Measurements from ENCODE around the gene DCHS1. TPM values are rescaled to one million over a fixed set of nuclear protein-coding genes. Genes with fewer than 3 reads are reported as not detected.

DCHS1 gene
- total RNA-seq, 3 donors from 2014 or later: 7.2 to 18.0 (median 13.8) TPM

DNA sequence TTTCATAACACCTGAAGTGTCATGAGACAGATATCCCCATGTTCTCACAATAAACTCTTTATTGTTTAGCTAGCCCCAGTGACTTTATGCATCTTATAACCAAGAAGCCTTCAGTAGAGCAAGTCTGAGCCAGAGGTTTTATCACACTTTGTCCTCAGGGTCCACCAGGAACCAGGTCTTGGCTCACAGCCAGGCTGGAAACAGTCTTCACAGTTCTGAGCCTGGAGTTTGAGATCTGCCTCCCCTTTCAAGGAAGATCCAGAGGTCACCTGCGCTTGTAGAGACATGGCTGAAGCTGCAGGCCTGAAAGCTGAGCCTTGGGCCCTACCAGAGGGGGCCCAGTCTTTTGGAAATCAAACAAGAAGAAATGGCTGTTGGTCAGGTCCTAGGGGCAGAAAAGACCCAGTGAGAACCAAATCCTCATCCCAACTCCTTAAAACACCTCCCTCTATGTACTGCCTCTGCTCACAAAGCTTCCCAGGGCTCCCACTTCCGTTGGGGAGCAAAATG, 55.7 kb downstream of the DCHS1 start:
- H3K4me3 ChIP-seq: no peak overlapping the region
- no peaks in the 10 kb centered on the region for H3K9me3 ChIP-seq
- no peaks in the 10 kb centered on the region for H3K27me3 ChIP-seq
- H3K27ac ChIP-seq: no peak overlapping the region
- H3K4me1 ChIP-seq: peaks cover 6 to 13% of the 10 kb centered on the region in 2 donors
- DNase-seq (ENCODE audit: low spot score in 2 of 2): no peak
- intact Hi-C loops (cut with DNase I; ENCODE audit: low total_unique reads): no loop called here
- peaks cover 8% of the 10 kb centered on the region for H3K36me3 ChIP-seq
- TF ChIP-seq CTCF (IDR thresholded peaks at IDR 0.05): no peak

DNA sequence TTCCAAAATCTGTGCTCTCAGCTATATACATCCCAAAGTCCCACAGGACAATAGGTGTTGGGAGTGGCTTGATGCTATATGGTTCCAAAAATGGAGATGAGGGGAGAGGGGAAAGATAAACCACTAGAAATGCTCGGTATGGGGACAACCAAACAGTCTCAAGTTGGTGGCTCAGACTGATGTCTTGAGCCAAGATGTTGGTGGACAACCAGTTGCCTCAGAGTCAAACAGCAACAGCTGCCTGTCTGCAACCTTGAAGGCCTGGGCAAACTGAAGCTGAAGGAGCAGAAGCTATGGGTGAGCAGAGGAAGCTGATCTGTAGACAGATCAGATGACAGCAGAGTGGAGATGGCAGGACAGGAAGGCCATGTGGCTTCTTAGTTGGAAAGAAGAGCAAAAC, 56.2 kb downstream of the DCHS1 start:
- H3K4me3 ChIP-seq: no peak overlapping the region
- no peaks in the 10 kb centered on the region for H3K27me3 ChIP-seq
- H3K27ac ChIP-seq: no peak overlapping the region
- H3K4me1 ChIP-seq: peaks cover 6 to 11% of the 10 kb centered on the region in 2 donors
- H3K36me3 ChIP-seq: peaks cover 8% of the 10 kb centered on the region
- H3K9me3 ChIP-seq: no peaks in the 10 kb centered on the region
- DNase-seq (ENCODE audit: low spot score in 2 of 2): no peak
- TF ChIP-seq POLR2A (IDR thresholded peaks at IDR 0.05): no peak
- TF ChIP-seq CTCF (IDR thresholded peaks at IDR 0.05): no peak
- no peak for TF ChIP-seq POLR2AphosphoS5 (IDR thresholded peaks at IDR 0.05)
- intact Hi-C loops (cut with DNase I; ENCODE audit: low total_unique reads): no loop called here

- Histone ChIP-seq H3K4me3 (no peak overlapping the region), H3K27ac (no peak overlapping the region), H3K4me1 (peaks cover 6 to 11% of the 10 kb centered on the region in 2 donors), H3K27me3 (no peaks in the 10 kb centered on the region), H3K9me3 (no peaks in the 10 kb centered on the region), H3K36me3 (peaks cover 8% of the 10 kb centered on the region)
- TF ChIP-seq POLR2A (IDR thresholded peaks at IDR 0.05): no peak
- no peak for TF ChIP-seq CTCF (IDR thresholded peaks at IDR 0.05)
- TF ChIP-seq POLR2AphosphoS5 (IDR thresholded peaks at IDR 0.05): no peak
- intact Hi-C loops (cut with DNase I; ENCODE audit: low total_unique reads): no loop called here
- no peak for DNase-seq (ENCODE audit: low spot score in 2 of 2)
Observed at GRCh38 chr11:6598555-6598954, 57.1 kb downstream of the DCHS1 start.

- no peak for TF ChIP-seq POLR2A (IDR thresholded peaks at IDR 0.05)
- no peak for TF ChIP-seq CTCF (IDR thresholded peaks at IDR 0.05)
- TF ChIP-seq POLR2AphosphoS5 (IDR thresholded peaks at IDR 0.05): no peak
- H3K4me1 ChIP-seq: no peaks in the 10 kb centered on the region
- intact Hi-C loops (cut with DNase I; ENCODE audit: low total_unique reads): no loop called here
- no peaks in the 10 kb centered on the region for H3K9me3 ChIP-seq
- no peak overlapping the region for H3K27ac ChIP-seq
- peaks cover 8% of the 10 kb centered on the region for H3K36me3 ChIP-seq
- no peak overlapping the region for H3K4me3 ChIP-seq
- H3K27me3 ChIP-seq: no peaks in the 10 kb centered on the region
- no peak for DNase-seq (ENCODE audit: low spot score in 2 of 2)
Observed at GRCh38 chr11:6596239-6596877, 59.3 kb downstream of the DCHS1 start.

- H3K9me3 ChIP-seq: no peaks in the 10 kb centered on the region
- H3K4me1 ChIP-seq: no peaks in the 10 kb centered on the region
- TF ChIP-seq POLR2A (IDR thresholded peaks at IDR 0.05): no peak
- TF ChIP-seq POLR2AphosphoS5 (IDR thresholded peaks at IDR 0.05): no peak
- TF ChIP-seq CTCF (IDR thresholded peaks at IDR 0.05): no peak
- H3K27me3 ChIP-seq: no peaks in the 10 kb centered on the region
- H3K27ac ChIP-seq: no peak overlapping the region
- no peak for DNase-seq (ENCODE audit: low spot score in 2 of 2)
- no peaks in the 10 kb centered on the region for H3K36me3 ChIP-seq
- intact Hi-C loops (cut with DNase I; ENCODE audit: low total_unique reads): no loop called here
- H3K4me3 ChIP-seq: no peak overlapping the region
Observed at GRCh38 chr11:6594142-6594768, 61.4 kb downstream of the DCHS1 start.
